Measurements from ENCODE around the gene GUCA2A.

Gene GUCA2A

DNA sequence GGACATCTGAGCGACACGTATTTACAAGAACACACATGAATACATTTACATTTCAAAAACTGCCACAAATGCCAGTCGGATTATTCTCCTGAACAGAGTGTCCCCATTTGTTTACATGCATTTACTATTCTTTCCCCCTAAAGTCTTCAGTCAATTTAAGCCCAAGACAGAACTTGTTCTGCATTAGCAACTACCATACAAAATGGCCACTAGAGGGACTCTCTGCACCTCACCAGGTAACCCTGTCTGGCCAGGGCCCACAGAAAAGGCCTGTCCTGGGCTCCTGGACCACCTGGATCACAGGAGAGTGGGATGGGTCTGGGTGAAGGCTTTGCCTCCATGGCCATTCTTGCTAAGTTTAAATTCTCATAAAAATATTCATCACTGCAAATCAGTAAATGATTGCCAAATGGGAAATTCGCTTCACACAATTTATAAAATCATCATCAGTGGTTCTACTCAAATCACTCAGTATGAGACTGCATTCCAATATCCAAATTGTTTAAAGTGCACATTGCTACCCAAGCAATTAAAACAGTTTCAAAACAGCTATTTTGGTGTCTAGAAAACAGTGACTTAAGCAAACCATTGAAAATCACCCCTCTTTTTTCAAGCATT lies 12.5 kb upstream of the GUCA2A start:
- DNase-seq: peak; percentile 42

DNA sequence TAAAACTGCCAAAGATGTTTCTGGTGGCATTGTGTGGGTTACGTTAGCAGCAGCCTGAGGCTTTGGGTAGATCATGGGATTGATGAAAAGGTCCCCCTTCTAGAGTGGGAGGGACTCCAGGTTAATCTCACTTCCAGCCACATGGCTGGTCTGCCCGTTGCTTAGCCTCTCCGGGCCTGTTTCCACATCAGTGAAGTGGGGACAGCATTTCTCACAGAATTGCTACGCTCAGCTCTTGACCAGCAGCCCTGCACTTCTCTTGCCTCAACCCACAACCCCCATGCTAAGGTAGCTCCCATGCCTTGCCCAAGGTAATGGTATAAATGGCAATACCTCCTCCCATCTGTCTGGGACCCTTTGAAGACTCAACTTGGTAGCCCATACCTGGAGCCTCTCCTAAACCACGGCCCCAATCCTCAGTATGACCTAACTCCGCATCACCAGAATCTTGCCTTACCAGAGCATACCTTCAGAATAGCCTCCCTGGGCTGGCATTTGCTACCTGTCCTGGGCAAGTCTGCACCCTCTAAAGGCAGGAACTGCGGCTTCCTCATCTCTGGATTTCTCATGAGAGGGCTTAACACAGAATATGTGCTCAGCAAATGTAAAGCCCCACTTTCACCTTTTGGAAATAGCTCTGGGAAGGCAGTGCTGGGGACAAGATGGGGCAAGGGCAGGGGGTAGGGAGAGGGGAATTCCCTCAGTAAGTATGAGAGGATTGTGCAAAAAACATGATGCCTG lies 10.9 kb upstream of the GUCA2A start:
- no peak for DNase-seq

DNA sequence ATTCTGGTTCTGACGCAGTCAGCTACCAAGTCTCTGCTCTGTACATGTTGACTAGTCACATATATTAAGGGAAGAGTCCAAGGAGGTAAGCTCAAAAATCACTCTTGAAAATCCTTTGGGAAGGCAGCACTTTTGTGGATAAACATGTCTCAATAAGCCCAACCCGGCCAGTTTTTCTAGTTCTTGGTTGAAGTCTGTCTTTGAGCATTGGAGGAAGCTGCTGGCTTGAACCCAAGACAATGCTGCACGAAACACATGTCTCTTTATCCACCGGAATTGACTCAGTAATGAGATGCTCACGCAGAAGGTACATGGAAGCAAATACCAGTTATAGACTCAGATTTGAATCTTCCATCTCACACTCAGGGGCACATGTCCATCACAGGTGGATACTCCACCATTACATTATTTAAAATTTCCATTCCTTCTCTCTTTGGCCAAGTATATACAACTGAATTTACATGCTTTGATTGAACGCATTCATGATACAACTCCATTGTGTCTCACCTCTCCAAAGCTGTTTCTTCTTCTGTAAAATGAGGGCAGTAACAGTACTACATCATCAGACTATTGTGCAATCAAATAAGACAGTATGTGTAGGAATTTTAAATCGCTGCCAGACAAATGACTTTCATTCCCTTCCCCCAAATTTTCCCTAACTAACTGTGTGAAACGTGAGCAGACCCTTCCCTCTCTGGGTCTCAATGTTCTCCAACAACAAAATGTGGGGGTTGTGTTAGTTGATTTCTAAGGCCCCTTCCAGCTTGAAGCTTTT lies 9.6 kb upstream of the GUCA2A start:
- no peak for DNase-seq

DNA sequence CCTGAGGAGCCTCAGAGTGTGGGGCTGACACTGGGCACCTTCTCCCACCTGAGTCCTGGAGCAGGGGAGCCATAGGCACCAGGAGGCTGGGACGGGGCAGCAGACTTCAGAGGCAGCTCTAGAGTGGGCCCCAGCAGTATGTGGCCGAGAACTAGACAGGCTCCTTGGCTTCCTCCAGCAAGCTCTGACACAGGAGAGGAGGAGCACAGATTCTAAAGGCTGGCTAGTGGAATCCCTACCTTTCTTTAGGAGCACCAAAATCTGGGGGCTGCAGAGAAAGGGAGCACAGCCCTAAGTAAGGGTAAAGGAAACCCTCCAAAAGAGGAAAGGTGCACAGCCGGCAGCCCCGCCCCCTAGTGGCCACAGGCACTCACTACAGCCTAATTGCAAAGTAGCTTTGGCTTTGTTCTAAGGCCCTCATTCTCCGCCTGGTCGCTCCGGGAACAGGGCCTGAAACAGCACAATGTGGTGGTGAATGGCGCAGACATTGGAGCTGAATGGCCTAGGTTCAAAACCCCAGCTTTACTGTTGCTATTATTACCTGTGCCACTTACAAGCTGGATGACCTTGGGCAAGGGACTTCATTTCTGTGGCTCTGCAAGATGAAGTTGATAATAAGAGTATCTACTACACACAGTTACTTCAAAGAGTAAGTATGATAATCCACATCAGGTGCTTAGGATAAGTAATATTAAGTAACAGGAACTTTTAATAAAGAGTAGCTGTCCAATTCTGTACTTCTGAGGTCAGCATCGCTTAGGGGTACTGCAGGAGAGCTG lies 8.8 kb upstream of the GUCA2A start:
- DNase-seq: peak; percentile 50

DNA sequence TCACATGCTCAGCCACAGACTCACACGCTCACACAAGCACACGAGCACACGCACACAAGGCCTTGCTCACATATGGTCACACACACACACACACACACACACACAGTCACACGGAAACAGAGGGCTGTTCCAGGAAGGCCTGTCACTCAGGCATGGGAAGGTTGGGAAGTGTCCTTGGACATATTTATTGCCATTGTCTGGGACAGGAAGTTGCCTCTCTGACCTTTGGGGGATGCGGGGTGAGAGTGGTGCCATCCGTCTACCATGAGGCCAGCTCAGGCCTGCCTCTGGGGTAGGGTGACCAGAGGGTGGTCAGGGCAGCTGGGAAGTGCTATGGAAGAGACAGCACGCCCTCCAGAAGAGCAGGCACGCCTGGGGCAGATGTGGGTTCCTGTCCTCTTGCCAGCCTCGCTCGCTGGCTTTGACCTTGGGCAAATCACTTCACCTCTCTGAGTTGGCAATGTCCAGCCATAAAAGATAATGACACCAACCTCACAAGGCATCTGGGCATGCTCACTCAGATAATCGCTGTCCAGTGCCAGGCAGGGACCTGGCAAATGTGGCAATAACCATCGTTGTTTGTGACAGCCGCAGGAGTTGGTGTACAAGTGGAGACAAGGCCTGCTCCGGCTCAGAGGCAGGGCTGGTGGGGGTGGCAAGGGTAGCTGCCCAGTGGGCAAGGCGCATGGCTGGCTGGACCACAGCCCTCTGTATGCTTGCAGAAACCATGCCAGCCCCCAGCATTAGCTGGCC lies 8.0 kb upstream of the GUCA2A start:
- DNase-seq: no peak

DNA sequence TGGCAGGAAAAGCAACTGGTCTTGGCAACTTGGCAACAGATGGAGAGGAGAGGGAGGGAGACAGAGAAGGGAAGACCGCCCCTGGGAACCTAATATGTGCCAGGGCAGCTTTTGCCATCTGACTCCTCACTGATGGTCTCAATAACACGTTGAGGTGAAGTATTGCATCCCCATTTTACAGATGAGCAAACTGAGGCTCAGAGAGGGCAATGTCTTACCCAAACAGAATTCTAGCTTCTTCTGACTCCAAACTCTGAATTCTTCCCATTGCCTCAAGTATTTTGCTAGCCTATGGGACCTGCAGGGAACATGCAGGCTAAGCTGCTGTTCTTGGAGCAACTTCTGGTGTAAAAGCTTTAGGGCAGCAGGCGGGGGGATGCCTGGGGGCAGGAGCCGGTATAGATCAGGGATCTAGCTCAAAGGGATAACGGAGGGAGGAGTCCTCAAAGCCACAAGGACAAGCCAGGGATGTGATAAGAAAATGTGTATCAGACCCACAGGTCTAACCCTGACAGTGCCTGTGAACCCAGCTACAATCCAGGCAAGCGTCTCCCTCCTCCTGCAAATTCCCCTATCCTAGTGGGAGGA lies 7.2 kb upstream of the GUCA2A start:
- no peak for DNase-seq

DNA sequence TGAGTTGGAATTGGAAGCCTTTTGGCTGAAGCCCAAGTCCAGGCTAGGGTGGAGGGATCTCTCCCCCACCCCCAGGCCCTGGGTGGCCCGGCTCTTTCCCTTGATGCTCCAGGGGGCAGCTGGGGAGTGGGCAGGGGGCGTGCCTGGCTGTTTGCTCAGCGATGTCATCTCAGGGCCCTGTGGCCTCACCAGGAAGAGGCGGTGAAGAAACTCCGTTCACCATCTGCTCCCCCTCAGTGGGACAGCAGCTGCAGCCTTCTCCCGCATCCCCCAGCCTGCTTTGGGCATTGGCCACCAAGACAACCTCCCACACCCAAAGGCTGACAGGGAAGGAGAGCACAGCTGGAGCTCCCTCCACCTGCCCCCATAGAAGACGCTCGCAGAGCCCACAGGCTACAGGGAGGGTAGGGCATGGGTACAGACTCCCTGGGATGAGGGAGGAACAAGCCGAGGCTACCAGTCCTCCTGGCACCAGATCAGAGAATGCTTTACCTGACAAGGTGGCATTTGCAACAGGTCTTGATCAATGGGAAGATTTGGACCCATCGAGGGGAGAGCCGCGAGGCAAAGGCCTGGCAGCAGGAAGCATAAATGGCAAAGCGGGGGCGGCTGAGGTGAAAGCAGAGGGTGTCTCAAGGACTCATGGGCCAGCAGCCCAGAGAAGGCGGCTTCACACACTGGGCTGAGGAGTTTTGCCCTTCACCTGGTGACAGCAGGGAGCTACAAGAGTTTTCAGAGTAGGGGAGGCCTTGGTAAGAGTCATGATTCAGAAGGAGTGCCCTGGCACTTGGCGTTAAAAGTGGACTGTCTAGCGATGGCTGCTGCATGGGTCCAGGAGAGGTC lies 6.5 kb upstream of the GUCA2A start:
- DNase-seq: no peak

DNA sequence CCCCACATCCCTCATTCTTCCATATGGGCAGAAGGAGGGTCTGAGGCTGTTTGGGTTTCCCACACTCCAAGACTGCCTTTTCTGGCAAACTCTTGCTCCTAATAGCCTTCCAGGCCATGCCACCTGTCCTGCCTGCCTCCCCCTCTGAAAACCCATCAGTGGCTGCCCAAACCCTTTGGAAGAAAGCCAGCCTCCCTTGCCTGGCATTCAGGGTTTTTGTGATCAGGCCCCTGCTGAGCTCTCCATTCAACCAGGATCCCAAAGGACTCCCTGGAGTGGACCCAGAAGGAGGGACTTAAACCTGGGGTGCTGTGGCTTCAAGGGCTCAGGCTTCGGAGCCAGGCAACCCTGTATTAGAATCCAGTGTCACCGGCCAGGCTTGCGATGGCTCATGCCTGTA lies 4.2 kb upstream of the GUCA2A start:
- no peak for DNase-seq

DNA sequence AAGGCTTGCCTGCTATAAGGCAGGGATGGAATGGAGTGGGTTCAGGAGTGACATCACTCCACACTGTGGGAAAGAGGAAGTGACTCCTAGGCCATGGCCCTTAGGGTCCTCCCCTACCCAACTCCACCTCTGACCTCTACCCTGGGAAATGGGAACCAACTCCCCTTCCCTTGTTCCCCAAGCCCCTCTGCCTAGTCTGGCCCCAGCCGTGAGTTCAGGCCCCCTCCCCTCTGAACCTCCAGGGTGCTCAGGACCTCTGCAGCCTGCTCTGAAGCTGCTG lies 3.8 kb upstream of the GUCA2A start:
- no peak for DNase-seq

DNA sequence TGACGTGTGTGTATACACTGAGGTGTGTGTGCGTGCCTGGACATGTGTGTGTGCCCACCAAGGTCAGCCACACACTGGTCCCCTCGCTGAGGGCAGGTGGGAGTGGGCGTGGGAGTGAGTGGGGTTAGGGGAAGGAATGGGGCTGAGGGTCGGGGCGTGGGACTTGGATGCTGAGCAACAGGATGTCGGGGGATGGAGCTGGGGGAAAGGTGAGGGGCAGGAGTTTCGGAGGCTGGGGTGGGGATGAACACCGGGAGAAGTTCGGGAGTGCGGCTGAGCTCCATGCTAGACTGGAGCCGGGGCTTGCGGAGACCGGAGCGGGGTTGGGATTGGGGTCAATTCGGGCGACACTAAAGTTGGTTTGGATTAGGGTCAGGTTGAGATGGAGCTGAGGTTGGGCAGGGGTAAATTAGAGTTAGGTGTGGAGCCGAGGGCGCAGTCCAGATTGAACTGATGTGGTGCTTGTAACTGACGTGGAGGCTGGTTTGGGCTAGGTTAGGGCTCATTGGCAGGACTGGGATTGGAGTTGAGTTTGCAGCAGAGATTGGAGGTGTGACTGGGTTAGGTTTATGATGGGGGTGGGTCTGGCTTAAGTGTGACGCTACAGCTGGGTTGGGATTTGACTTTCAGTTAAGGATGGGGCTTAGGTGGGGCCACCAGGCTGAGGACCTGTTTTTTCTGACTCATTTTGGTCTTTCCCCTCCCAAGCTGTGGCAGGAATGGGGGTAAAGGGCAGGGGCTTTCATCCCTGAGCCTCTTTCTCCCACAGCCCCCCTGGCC lies 3.3 kb upstream of the GUCA2A start:
- DNase-seq: no peak

DNA sequence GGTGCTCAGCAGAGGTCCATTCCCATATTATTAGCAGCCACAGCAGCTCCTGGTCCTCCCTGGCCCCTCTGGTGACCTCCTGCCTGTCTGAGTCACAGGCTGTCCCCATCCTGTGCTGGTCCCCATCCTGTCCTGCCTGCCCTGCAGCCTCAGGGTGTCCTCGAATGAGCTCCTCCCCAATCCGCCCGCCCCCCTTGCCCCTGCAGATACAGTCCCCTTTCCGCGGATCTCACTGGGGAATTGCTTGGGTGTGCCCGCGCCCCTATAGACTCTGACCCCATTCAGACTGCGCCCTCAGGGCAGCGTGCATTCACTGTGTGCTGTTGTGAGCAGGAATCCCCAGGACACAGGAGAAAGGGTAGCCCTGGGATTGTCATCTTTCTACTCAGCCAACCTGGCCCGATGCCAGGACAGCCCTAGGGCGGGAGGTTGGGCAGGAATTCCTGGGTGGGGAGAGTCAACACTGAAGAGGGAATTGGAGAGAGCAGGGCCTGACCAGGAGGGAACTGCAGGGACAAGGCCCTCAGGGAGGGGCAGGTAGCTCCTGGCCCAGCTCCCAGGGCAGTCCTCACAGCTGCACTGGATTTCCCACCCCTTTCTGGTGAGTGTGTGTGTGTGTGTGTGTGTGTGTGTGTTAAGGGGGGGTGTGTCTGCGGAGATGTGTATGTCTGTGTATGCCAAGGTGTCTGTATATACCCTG lies 1.1 kb upstream of the GUCA2A start:
- peak; percentile 76 for DNase-seq

DNA sequence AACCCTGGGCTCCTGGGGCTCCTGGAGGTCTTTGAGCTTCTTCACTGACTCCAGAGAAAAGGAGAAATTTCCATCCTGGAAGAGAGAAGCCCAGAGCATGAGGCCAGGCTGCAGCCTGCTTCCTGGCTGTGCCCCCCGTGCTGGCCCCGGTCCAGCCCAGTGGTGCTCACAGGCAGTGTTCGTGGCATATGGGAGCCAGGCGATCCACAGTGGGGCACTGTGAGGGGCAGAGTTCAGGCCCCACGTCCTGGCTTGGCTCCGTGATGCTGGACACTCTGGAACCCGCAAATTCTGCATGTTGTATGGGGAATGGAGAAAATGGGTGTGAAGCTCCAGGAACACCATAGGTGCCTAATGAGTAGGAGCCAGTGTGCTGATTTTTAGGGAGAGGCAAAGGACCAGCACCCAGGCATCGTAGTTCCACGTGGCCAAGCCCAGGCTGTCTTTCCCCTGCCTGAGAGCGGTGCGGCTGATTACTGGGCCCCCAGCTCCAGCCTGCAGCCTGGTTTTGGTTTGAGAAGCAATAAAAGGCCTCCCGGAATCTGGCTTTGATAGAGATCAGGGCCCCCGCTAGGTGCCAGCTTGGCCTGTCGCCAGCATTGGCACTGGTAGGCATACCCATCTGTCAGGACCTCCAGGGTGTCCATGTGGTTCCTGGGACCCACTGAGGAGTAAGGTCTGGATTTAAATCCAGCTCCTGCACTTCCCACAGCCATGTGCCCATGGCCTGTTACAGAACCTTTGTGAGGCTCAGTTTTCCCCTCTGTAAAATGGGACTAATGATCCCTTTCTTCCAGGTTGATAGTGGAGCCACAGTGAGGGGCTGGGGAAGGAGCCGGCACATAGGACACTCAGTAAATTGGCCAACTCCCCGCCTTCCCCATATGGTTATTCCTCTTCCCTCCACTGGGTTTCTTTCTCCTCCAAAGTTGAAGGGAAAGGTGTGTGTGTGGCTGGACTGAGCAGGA lies 725 bp downstream of the GUCA2A start:
- no peak for DNase-seq

DNA sequence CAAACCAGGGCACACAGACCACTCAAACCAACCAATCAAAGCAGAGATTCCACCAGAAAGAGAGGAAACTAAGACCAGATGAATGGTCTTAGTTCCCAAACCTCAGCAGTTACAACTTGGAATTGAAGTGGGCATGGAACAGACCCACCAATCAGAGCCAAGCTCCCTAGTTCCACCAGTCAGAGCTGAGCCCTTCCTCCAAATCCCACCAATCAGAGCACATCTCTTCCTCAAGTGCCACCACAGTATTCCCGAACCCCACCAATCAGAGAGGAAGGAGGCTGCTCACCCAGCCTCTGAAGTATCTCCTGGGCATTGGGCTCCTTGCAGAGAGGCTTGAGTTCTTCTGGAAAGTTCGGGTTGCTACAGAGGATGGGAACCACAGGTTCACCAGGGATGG lies 1.4 kb downstream of the GUCA2A start:
- no peak for DNase-seq

DNA sequence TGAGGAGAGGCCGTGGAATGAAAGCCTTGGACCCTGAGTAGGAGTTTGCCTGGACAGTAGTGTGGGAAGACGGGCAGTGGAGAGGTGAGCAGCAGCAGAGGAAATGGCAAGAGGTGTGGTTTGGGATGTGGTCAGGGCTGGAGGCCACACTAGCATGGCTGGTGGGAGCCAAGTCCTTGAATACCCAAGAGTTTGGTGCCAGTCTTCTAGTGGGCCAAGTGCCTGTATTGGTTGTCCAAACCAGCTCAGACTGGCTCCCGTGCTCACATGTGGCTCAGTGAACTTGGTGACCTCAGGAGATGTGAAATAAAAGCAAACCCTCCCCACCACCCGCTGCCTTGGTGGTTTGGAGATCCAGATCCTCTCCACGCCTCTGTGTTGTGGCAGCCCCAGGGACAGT lies 2.4 kb downstream of the GUCA2A start:
- DNase-seq: no peak

DNA sequence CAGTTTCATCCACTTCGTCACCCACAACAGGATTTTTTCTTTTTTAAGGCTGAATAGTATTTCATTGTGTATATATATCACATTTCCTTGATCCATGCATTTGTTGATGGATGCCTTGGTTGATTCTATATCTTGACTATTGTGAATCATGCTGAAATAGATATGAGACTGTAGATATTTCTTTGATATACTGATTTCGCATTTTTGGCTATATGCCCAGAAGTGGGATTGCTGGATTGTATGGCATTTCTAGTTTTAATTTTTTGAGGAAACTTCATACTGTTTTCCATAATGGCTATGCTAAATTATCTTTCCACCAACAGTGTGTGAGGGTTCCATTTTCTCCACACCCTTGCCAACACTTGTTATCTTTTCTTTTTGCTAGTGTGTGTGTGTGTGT lies 6.4 kb downstream of the GUCA2A start:
- no peak for DNase-seq

DNA sequence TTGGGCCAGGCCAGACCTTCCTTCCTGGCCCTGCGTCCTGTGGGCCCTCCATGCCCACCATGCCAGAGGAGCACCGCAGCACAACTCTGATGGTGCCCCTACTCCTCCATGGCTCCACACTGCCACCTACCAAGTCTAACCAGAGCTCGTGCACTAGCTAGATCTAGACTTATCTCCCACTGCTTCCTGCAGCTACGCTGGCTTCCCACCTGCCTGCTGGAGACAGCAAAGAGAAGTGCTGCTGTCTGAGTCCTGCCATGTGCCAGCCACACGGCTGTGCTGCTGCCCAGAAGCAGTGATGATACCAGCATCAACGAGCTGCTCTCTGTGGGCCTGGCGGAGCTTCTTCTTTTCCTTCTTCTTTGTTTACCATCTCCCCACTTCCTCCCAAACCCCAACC lies 6.9 kb downstream of the GUCA2A start:
- no peak for DNase-seq

DNA sequence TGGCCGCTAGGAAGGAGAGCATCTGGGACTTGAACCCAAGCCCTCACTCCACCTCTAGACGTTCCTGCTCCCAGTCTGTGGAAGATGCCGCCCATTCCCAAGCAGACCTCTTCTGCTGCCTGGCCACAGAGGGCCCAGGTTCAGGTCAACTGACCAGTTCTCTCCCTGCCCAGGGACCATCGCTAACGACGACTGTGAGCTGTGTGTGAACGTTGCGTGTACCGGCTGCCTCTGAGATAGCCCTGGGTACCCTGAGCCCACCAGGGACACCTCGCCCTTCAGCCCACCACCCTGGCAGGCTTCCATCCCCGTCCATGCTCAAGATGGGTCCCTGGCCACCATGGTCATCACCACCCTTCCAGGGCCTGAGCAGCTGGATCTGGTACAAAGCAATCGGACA lies 9.2 kb downstream of the GUCA2A start:
- no peak for DNase-seq

DNA sequence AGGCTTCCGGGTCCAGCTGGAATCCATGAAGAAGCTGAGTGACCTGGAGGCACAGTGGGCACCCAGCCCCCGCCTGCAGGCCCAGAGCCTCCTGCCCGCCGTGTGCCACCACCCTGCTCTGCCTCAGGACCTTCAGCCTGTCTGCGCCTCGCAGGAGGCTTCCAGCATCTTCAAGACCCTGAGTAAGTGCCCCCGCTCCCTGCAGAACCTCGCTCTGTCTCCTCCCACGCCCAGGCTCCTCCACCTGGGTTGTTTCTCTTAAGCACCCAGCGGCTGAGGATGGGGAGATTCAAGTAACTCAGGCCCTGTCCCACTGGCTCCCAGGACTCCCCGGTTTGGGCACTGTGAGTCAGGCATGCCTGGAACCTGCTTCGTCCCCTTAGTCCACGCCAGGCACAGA lies 9.9 kb downstream of the GUCA2A start:
- no peak for DNase-seq

DNA sequence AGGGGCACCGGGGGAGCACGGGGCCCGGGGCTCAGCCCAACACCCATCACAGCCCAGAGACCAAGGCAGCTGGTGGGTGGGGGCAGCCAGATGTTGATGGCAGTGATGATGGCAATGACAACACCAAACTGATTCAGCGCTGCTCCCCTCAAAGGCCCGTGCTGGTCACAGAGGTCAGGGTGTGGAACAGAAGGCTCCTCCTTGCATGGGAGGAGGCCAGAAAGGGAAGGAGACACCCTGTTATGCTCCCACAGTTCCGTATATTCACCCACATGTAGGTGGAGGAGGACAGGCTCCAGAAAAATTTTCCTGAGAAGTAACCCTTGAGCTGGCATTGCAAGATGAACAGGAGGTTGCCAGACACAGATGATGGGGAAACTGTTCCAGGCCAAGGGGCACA lies 10.9 kb downstream of the GUCA2A start:
- DNase-seq: no peak
